ENCODE data around the gene VWA3B. TPM values are rescaled to one million over a fixed set of nuclear protein-coding genes. Genes with fewer than 3 reads are reported as not detected.
"Not testable (repeated sequence)": the region's sequence is repeated elsewhere in the genome, so short reads cannot be mapped to it uniquely, and the experiment has no call there.

The VWA3B gene
- total RNA-seq, 6 donors from 2014 or later = 0.72 to 25.3 (median 5.3) TPM

- DNase-seq = no peak
- WGBS, 2 donors = 52 to 61% methylated on average over 8 of the region's 8 CpGs
- ATAC-seq (ENCODE audit: low FRiP score in 2 of 2) = peak in 1 of 2 donors; percentile 39
Observed at GRCh38 chr2:98123286-98123685, 36.3 kb downstream of the VWA3B start.

GRCh38 chr2:98126061-98126460, 39.1 kb downstream of the VWA3B start:
- DNase-seq (no peak), ATAC-seq (ENCODE audit: low FRiP score in 2 of 2) (no peak)
- no peaks in the 10 kb centered on the region for H3K27me3 ChIP-seq
- TF ChIP-seq POLR2A (IDR thresholded peaks at IDR 0.05) = no peak
- TF ChIP-seq EP300 (IDR thresholded peaks at IDR 0.05) = no peak
- H3K4me1 ChIP-seq = no peaks in the 10 kb centered on the region
- 66 to 81% methylated on average over 5 of the region's 5 CpGs for WGBS, 2 donors
- no peak overlapping the region for H3K4me3 ChIP-seq
- H3K9me3 ChIP-seq = no peaks in the 10 kb centered on the region
- H3K36me3 ChIP-seq = no peaks in the 10 kb centered on the region
- H3K27ac ChIP-seq = no peak overlapping the region

More at GRCh38 chr2:98123286-98123685, 36.3 kb downstream of the VWA3B start:
- no peak for TF ChIP-seq POLR2A (IDR thresholded peaks at IDR 0.05)
- no peak for TF ChIP-seq EP300 (IDR thresholded peaks at IDR 0.05)
- no peak for TF ChIP-seq POLR2AphosphoS5 (IDR thresholded peaks at IDR 0.05)
- no peak for TF ChIP-seq CTCF (IDR thresholded peaks at IDR 0.05)
- no peaks in the 10 kb centered on the region for H3K27me3 ChIP-seq
- no peaks in the 10 kb centered on the region for H3K4me1 ChIP-seq
- no peaks in the 10 kb centered on the region for H3K9me3 ChIP-seq
- H3K27ac ChIP-seq = no peak overlapping the region
- no peaks in the 10 kb centered on the region for H3K36me3 ChIP-seq
- H3K4me3 ChIP-seq = no peak overlapping the region

GRCh38 chr2:98127229-98127989, 40.4 kb downstream of the VWA3B start:
- 81 to 89% methylated on average over 10 to 14 of the region's 15 CpGs for WGBS, 2 donors
- Histone ChIP-seq H3K27ac (no peak overlapping the region), H3K36me3 (no peaks in the 10 kb centered on the region), H3K27me3 (no peaks in the 10 kb centered on the region), H3K4me3 (no peak overlapping the region), H3K9me3 (no peaks in the 10 kb centered on the region), H3K4me1 (no peaks in the 10 kb centered on the region)
- no peak for ATAC-seq (ENCODE audit: low FRiP score in 2 of 2)
- TF ChIP-seq POLR2AphosphoS5 (IDR thresholded peaks at IDR 0.05) = no peak
- TF ChIP-seq POLR2A (IDR thresholded peaks at IDR 0.05) = no peak
- no peak for TF ChIP-seq CTCF (IDR thresholded peaks at IDR 0.05)
- TF ChIP-seq EP300 (IDR thresholded peaks at IDR 0.05) = no peak
- no peak for DNase-seq

- ATAC-seq (ENCODE audit: low FRiP score in 2 of 2) (no peak), DNase-seq (no peak)
- Histone ChIP-seq H3K9me3 (no peaks in the 10 kb centered on the region), H3K36me3 (no peaks in the 10 kb centered on the region), H3K4me1 (no peaks in the 10 kb centered on the region), H3K27ac (no peak overlapping the region), H3K27me3 (no peaks in the 10 kb centered on the region), H3K4me3 (no peak overlapping the region)
- 83 to 94% methylated on average over 7 of the region's 7 CpGs for WGBS, 2 donors
- TF ChIP-seq POLR2A (IDR thresholded peaks at IDR 0.05) (no peak), CTCF (IDR thresholded peaks at IDR 0.05) (no peak), POLR2AphosphoS5 (IDR thresholded peaks at IDR 0.05) (no peak)
Observed at GRCh38 chr2:98128556-98129109, 41.7 kb downstream of the VWA3B start.

GRCh38 chr2:98130073-98130472, 43.1 kb downstream of the VWA3B start:
- not testable (repeated sequence) for ATAC-seq (ENCODE audit: low FRiP score in 2 of 2); H3K27ac ChIP-seq; H3K4me1 ChIP-seq; H3K4me3 ChIP-seq; DNase-seq; H3K36me3 ChIP-seq; H3K27me3 ChIP-seq; H3K9me3 ChIP-seq
- WGBS, 2 donors = 44 to 52% methylated on average over 5 of the region's 5 CpGs

All from upper lobe of left lung (tissue), 6 donors.